Mononuclear cell (primary cell): ENCODE results near the gene MGRN1. TPM values are rescaled to one million over a fixed set of nuclear protein-coding genes. Genes with fewer than 3 reads are reported as not detected.

Source experiments
- H3K27me3 ChIP-seq: 2 replicates; pipeline ENCODE4 v1.6.0; 2011; ENCODE audit warnings: low read length, control low read depth; ENCODE audit not compliant: insufficient read depth
- H3K4me1 ChIP-seq: 2 replicates; pipeline ENCODE4 v1.5.1; 2011; ENCODE audit warnings: mild to moderate bottlenecking, low read length, control low read depth; ENCODE audit not compliant: insufficient read depth
- H3K4me3 ChIP-seq: 2 replicates; pipeline ENCODE4 v1.5.1; 2011; ENCODE audit warnings: mild to moderate bottlenecking, low read length, moderate library complexity
- H3K9me3 ChIP-seq: 2 replicates; pipeline ENCODE4 v1.5.1; 2011; ENCODE audit warnings: low read depth, mild to moderate bottlenecking, control low read depth, low read length
- total RNA-seq: library from RNA; depleted of rRNA; stranded (reverse); fragments of >200 nt; gene quantifications from one replicate; pipeline ENCODE4 v1.2.3, GENCODE V29; 2012

The MGRN1 gene
- total RNA-seq, 1 donor, result 40.8 TPM

DNA sequence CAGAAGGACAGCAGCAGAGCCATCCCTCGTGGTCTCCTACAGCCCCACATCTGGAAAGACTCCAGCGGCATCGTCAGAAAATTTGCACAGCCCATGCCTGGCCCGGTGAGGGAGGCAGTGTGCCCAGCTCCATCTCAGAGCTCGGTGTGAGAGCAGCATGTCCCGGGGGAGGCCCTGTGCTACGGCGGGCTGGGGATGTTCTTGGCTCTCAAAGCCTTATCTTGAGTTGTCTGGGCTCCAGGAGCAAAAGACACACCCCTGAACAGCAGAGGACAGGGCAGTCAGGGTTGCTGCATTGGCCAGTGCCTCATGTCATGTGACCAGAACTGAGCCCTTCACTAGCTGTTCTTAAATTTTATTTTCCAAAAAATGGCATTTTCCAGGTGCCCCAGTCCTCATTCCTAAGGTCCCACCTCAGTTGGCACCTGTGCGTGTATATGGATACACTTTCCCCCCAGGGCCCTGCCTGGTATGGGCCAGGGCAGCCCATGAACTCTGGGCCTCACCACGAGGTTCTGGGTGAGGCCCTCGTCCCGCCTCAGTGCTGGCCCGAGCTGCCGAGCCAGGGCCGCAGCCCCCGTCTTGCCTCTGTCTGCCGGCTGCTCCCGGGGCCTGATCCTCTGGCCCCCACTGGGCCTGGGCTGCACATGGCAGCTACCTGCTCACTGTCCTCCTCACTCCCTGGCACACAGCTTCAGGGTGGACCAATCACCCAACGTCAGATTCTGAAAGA, 71.7 kb downstream of the MGRN1 start:
- no peaks in the 10 kb centered on the region for H3K9me3 ChIP-seq
- peaks cover 30% of the 10 kb centered on the region for H3K4me1 ChIP-seq
- no peak overlapping the region for H3K4me3 ChIP-seq
- no peaks in the 10 kb centered on the region for H3K27me3 ChIP-seq

DNA sequence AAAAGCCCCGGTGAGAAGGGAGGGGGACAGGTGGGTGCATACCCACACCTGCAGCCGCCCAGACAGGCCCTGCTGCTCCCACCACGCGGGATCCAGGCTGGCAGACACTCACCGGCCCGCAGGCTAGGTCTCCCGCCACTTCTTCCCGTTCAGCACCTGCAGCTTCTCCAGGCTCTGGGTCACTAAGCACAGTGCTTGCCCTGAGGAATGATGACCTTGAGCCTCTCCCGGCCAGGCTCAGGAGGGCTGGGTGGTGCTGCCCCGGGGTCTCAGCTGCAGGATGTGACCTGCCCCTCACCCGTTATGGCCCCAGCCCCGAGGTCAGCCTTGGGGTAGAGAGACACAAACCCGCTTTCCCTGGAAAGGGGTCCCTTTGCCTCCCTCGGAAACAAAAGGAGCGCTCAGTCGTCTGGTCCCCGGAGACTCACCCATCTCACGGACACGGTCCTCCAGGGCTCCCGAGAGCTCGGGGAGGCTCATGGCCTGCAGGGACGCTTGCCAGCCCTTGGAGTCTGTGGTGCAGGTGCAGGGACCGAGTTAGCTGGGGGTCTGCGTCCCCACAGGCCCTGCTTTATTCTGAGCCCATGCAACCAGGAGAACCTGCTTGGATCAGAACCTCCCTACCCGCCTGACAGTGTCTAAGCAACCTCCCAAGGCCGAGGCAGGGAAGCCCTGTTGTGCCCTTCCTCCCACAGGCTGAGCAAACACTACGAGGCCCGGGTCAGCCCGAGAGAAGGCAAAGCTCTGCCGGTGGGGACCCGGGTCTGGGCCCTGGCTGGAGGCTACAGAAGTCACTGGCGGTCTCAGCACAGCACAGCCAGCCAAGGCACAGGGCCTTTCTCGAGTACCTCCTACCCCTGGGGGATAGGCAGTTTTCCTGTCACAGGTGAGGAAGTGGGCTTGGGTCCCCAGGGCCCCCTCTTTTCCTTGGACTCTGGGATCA, 72.5 kb downstream of the MGRN1 start:
- H3K9me3 ChIP-seq, result no peaks in the 10 kb centered on the region
- H3K4me1 ChIP-seq, result peaks cover 21% of the 10 kb centered on the region
- no peaks in the 10 kb centered on the region for H3K27me3 ChIP-seq
- no peak overlapping the region for H3K4me3 ChIP-seq

DNA sequence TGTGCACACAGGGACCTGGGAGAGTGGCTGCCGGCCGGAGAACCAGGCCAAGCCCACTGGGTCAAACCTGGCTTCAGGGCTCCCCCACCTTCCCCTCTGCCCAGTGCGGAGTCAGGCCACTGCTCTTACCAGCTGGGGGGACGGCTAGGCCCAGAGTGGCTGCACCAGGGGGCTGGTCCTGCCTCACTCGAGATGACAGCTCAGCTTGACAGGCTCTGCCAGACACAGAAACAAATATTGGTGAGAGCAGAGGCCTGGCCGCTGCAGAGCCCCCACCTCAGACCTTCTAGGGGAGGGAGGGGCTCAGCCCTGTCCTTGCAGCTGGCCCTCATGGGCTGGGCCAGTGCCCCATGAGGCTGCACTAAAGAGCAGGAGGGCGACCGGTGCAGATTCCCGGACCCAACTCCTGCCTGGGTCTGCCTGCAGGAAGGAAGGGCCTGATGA, 73.2 kb downstream of the MGRN1 start:
- H3K9me3 ChIP-seq, result no peaks in the 10 kb centered on the region
- no peaks in the 10 kb centered on the region for H3K27me3 ChIP-seq
- peaks cover 14% of the 10 kb centered on the region for H3K4me1 ChIP-seq
- no peak overlapping the region for H3K4me3 ChIP-seq

DNA sequence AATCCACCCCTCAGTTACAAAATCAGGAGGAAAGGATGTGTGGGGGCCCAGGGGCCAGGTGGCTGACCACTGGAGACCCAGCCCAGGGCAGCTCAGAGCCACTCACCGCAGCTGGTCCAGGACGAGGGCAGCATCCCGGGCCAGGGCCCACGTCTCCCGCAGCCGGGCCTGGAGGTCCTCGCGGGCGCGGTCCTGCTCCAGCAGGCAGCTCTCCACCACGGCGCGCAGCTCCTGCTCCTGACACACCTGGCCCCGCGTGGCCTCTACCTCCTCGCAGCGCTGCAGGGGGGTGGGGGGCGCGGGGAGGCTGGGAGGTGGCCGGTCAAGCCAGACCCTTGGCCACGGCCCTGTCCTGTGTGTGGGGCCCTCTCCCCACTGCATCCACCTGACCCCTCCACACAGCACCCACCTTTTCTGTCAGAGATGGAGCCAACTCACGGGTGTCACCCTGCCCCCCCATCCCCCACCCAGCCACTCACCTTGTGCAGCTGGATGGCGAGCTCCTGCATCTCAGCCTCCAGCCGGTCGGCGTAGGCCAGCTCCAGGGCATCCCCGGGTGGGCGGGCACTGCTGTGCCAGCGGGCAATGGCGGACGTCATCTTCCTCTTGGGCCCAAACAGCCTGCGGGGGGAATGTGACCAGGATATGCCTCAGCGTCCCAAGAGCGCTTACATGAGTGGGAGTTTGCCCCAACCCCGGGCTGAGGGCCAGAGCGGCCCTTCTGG, 73.9 kb downstream of the MGRN1 start:
- Histone ChIP-seq H3K4me1 (peaks cover 12% of the 10 kb centered on the region), H3K9me3 (no peaks in the 10 kb centered on the region), H3K27me3 (no peaks in the 10 kb centered on the region), H3K4me3 (no peak overlapping the region)

DNA sequence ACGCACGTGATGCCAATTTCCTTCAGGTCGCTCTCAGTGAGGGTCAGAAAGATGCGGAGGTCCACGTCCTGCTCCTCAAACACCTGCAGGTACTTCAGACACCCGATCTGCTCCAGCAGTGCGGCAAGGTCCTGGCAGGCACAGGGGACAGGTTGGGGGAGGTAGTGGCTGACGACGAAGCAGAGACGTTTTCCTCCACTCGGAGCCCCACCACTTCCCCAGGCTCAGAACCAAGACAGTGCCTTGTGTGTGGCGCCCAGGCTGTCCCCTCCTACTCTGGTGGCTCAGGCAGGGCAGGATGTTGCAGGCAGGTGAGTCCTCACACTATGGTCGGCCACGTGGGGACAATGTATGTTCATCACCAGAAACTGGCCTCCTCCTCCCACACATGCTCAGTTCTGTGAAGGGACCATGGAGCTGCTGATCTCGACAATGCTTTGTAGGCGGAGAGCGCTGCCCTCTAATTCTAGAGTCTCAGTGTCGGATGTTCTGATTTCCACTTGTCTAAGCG, 74.5 kb downstream of the MGRN1 start:
- H3K9me3 ChIP-seq, result no peaks in the 10 kb centered on the region
- no peak overlapping the region for H3K4me3 ChIP-seq
- H3K27me3 ChIP-seq, result no peaks in the 10 kb centered on the region
- H3K4me1 ChIP-seq, result peaks cover 12% of the 10 kb centered on the region

DNA sequence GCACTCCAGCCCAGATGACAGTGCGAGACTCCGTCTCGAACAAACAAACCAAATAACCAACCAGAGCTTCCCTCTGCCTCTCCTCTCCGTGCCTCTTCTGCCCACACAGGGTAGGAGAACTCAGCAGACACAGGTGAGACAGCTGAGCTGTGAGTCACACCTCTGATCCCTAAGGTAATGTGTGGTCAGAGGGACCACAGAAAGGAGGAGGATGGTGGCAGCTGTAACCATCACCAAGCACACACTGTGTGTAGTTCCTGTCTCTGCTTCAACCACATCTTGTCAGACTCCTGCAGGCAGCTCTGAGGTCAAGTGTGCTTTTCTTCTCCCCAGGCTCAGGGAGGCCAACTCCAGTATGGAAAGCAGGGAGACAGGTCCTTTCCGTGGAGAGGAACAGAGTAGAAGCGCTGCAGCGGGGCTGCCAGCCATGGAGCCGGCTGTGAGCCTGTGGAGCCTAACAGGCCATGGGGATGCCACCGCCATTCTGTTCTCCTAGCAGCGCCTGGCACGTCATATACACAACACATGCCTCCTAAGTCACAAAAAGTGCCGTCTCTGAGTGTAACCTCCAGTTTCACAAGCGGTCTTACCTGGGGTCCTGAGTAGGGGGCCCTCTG, 75.9 kb downstream of the MGRN1 start:
- Histone ChIP-seq H3K9me3 (no peaks in the 10 kb centered on the region), H3K27me3 (no peaks in the 10 kb centered on the region), H3K4me1 (no peaks in the 10 kb centered on the region), H3K4me3 (no peak overlapping the region)

DNA sequence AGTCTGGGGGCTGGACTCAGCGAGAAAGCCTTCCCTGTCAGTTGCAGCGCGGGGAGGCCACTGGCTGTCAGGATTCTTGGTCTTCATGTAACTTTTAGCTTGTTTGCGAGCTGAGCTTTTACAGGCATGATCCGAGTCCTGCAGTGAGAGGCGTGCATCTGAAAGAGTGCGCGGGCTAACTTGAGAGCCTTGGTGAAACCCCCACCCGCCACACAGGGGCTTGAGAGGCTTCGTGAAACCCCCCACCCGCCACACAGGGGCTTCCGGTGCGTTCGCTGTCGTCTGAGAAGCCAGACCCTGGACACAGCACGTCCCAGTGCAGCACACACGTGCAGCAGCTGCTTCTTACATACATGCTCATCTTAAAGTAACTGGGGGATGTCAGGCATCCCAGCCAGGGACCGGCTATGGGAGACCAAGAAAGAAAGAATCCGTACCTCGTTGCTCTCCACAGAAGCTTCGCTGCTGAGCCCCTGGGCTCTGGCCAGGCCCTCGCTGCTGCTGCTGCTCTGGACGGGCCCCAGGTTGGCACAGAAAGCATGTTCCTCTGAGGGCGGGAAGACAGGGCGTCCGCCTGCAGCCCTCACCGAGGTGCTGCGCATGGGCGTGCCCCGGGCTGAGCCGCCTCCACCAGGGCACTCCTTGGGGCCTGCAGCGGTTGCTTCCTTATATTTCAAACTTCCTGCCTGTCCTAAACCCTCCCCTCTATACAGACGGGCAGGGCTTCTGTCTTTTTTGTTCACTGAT, 76.5 kb downstream of the MGRN1 start:
- Histone ChIP-seq H3K4me1 (no peaks in the 10 kb centered on the region), H3K27me3 (no peaks in the 10 kb centered on the region), H3K4me3 (no peak overlapping the region), H3K9me3 (no peaks in the 10 kb centered on the region)

DNA sequence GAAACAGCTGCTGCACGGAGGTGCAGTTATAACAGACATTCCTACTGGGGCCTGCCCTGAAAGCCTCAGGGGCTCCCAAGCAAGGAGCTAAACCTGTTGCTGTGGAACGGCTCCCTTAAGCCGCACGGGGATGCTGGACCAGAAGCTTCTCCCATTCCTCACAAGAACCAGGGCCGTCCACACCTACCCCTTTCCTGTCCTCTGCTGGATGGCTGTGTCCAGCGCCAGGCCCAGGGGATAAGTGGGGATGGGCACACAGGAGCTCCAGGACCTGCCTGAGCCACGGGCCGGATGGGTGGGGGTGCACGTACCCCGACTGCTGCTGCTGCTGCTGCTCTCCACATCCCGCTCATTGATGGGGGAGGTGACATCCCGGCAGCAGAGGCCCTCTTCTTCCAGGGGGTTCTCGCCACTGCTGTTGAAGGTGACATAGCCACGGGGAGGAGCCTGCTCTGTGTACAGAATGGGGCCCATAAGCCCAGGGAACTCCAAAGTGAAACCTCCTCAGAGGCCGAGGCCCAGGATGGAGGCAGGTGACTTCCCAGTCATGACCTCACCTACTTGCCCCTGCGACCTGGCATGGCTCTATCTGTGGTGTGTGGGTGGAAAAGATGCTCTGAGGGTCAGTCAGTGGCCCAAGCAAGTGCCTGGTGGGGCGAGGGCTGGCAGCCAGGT, 77.3 kb downstream of the MGRN1 start:
- Histone ChIP-seq H3K27me3 (no peaks in the 10 kb centered on the region), H3K9me3 (no peaks in the 10 kb centered on the region), H3K4me3 (no peak overlapping the region), H3K4me1 (no peaks in the 10 kb centered on the region)

DNA sequence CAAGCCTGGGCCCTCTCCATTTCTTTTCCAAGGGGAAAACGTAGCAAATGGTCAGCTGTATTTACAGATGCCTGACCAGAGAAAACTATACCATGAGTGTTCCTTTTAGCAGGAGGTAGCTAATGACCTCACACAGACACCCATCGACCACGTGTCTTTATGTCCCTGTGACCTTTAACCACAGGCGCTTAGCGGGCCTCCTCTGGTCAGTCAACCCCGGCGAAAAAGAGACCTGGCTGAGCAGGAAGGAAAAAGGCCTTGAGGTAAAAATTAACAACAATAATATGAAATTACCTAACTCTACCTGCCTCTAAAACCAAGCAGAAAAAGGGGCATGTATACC, 77.8 kb downstream of the MGRN1 start:
- H3K9me3 ChIP-seq, result no peaks in the 10 kb centered on the region
- no peak overlapping the region for H3K4me3 ChIP-seq
- H3K27me3 ChIP-seq, result no peaks in the 10 kb centered on the region
- no peaks in the 10 kb centered on the region for H3K4me1 ChIP-seq

DNA sequence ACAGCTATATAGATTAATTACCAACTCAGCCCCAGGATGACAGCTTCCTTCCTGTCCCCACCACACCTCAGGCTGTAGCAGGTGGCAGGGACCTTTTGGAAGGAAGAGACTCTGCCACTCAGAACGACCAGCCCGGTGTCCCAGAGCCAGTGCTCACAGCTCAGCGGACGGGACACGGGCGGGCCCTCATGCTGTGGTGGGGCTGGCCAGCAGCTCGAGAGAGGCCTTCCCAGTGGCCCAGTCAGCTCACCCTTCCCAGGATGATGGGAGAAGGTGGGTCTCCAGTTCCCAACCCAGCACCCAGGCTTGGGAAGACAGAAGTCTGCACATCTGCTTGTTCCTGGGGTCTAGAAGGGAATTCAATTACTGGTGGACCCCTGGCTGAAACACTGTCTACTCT, 79.3 kb downstream of the MGRN1 start:
- Histone ChIP-seq H3K4me3 (no peak overlapping the region), H3K4me1 (no peaks in the 10 kb centered on the region), H3K27me3 (no peaks in the 10 kb centered on the region), H3K9me3 (no peaks in the 10 kb centered on the region)

DNA sequence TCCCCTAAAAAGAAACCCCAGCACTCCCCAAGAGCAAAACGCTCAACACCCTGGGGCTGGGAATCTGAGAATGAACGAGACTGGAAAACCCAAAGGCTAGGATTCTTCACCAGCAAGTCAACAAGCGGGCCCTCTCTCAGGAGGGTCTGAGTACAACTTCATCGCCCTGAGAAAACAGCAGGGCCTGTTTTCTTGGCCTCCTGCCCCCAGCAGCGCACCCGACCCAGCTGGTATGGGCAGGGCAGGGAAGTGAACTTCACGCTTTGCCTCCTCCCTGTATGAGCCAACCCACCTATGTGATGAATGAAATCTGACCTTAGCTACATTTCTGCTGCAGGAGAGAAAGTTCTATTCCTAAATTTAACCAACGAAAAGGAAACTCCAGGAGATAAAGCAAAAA, 79.9 kb downstream of the MGRN1 start:
- Histone ChIP-seq H3K4me3 (no peak overlapping the region), H3K9me3 (no peaks in the 10 kb centered on the region), H3K4me1 (no peaks in the 10 kb centered on the region), H3K27me3 (no peaks in the 10 kb centered on the region)

DNA sequence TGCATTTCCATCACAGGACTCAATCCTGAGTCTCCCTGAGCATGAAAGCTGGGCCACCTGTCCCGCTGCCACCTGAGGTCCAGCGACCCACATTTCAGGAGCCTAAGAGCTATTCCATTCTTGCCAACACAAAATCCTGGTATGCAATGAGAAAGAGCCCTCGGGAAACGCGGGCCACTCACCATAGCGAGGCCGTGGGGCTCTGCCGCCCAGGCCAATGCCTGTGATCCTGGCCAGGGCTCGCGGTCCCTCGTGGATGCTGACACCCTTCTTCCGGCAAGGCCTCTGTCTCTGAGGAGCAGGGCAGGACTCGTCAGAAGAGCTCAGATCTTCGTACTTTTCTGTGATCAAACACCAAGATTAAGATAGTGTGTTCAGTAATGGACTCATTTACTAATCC, 80.3 kb downstream of the MGRN1 start:
- no peaks in the 10 kb centered on the region for H3K9me3 ChIP-seq
- H3K27me3 ChIP-seq, result no peaks in the 10 kb centered on the region
- no peak overlapping the region for H3K4me3 ChIP-seq
- H3K4me1 ChIP-seq, result no peaks in the 10 kb centered on the region

DNA sequence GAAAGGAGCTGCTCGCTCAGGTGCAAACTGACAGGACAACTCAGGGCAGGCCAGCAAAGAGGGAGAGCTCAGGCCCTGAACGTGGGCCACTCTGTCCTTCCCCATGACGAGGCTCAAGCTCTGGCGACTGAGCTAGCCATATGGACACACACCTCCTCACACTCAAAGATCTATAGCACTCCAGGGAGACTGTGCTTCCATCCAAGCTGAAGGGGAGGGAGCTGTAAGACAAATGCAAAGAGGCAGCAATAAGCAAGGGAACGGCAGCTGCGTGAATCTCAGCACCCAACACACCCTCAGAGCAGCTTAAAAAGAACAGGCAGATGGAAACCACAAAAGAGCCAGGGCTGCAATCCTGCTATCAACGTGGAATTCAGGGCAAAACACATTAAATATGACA, 82.2 kb downstream of the MGRN1 start:
- Histone ChIP-seq H3K4me1 (no peaks in the 10 kb centered on the region), H3K9me3 (no peaks in the 10 kb centered on the region), H3K4me3 (no peak overlapping the region), H3K27me3 (no peaks in the 10 kb centered on the region)

DNA sequence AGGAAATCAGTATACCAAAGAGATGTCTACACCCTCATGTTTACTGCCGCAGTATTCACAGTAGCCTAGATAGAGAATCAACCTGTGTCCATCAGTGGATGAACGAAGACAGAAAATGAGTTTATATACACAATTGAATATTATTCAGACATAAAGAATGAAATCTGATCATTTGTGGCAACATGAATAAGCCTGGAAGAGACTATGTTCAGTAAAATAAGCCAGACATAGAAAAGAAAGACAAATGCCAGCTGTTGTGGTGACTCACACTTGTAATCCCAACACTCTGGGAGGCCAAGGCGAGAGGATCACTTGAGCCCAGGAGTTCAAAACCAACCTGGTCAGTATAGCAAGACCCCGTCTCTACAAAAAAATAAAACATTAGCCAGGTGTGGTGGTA, 84.9 kb downstream of the MGRN1 start:
- H3K4me1 ChIP-seq, result no peaks in the 10 kb centered on the region
- H3K27me3 ChIP-seq, result no peaks in the 10 kb centered on the region
- H3K9me3 ChIP-seq, result no peaks in the 10 kb centered on the region
- no peak overlapping the region for H3K4me3 ChIP-seq
